ENCODE results near the gene NUP153.

Gene NUP153

DNA sequence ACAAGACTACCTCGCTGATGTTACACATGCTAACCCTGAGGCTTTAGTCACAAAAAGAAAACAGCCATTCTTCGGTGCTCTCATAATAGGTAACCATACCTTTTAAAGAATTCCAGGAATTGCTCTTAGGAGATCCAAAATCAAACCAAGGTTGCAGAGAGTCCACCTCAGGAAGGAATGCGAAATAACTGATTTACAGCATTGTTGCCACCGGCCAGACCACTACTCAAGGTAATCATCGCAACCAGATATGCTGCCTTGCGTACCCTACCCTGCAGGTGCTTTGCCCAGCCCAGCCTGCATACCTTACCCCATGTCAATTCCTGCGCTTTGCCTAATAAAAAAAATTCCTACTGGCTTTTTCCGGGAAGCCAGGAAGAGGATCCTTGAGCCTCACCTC lies 27.0 kb downstream of the NUP153 start:
- no peak for TF ChIP-seq CTCF (IDR thresholded peaks at IDR 0.05; ENCODE audit: borderline replicate concordance, insufficient read depth, low read depth, low read length)
- no peak overlapping the region for H3K4me3 ChIP-seq (ENCODE audit: low read depth, low read length)

DNA sequence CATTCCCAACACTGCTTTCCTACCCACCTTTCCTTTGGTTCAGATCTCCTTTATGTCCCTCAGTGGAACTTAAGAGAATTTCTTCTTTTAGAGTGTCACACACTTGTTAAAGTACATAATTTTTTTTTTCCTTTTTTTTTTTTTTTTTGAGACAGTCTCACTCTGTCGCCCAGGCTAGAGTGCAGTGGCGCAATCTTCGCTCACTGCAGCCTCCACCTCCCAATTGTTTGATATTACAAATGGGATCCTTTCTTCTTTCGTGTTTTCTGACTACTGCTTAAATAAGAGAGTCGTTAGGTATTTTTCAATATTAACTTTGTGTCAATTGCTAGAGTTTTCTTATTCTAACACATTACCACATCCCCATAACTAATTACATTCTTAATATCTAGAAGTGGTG lies 29.1 kb downstream of the NUP153 start:
- TF ChIP-seq CTCF (IDR thresholded peaks at IDR 0.05; ENCODE audit: borderline replicate concordance, insufficient read depth, low read depth, low read length), result no peak
- no peak overlapping the region for H3K4me3 ChIP-seq (ENCODE audit: low read depth, low read length)

DNA sequence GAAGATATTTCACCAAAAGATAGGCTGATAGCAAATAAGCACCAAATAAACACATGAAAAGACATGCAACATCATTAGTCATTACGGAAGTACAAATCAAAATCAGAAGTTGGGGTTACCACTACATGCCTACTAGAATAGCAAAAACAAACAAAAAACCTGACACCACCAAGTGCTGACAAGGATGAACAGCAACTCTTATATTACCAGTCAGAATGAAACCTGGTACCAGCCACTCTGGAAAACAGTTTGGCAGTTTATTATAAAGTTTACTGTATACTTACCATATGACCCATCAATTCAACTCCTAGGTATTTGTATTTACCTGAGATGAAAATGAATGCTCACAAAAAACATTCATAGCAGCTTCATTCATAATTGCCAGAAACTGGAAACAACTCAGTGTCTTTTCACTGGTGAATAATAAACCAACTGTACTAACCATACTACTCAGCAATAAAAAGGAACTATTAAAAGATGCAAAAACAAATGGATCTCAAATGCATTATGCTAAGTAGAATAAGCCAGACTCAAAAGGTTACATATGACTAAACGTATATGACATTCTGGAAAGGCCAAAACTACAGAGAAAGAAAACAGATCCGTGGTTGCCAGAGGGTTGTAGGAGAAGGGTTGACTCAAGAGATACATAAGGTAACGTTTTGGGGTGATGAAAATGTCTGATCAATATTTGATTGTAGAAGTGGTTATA lies 33.0 kb downstream of the NUP153 start:
- H3K4me3 ChIP-seq (ENCODE audit: low read depth, low read length), result no peak overlapping the region
- TF ChIP-seq CTCF (IDR thresholded peaks at IDR 0.05; ENCODE audit: borderline replicate concordance, insufficient read depth, low read depth, low read length), result no peak

DNA sequence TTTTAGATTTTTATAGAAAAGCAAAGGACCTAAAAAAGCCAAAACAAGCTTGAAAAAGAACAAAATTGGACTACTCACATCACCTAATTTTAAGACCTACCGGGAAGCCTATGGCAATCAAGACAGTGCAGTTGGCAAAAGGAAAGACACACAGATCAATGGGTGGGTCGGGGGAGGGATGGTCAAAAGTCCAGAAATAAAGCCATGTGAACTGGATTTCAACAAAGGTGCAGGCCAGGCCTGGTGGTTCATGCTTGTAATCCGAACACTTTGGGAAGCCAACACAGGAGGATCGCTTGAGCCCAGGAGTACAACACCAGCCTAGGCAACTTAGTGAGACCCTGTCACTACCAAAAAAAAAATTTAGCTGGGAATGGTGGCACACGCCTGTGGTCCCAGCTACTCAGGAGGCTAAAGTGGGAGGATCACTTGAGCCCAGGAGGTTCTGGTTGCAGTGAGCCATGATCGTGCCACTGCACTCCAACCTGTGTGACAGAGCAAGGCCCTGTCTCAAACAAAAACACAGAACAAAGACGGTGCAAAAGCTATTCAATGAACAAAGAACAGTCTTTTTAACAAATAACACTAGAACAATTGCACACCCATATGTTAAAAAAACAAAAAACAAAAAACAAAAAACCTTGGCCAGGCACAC lies 34.5 kb downstream of the NUP153 start:
- no peak for TF ChIP-seq CTCF (IDR thresholded peaks at IDR 0.05; ENCODE audit: borderline replicate concordance, insufficient read depth, low read depth, low read length)
- H3K4me3 ChIP-seq (ENCODE audit: low read depth, low read length), result no peak overlapping the region

DNA sequence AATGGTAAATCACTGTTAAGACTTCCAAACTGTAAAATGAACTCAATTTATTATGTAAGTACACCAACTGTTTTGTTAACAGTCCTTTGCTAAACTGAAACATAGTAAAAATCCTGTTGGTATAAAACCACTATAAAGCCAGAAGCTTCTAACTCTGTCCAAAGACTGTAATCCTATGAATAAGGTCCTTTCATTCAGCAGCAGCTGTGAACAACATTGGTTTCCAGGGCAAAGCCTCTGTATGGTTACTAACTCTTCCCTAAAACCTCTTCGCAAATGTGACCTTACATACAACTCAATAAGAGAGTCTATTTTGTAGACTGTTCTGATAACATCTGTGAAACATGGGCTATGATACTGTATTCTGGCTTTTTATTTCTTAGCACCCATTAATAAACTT lies 40.1 kb downstream of the NUP153 start:
- no peak for TF ChIP-seq CTCF (IDR thresholded peaks at IDR 0.05; ENCODE audit: borderline replicate concordance, insufficient read depth, low read depth, low read length)

GRCh38 chr6:17665132-17665531 lies 41.6 kb downstream of the NUP153 start:
- TF ChIP-seq CTCF (IDR thresholded peaks at IDR 0.05; ENCODE audit: borderline replicate concordance, insufficient read depth, low read depth, low read length), result no peak

More for the DNA sequence above, 40.1 kb downstream of the NUP153 start:
- H3K4me3 ChIP-seq (ENCODE audit: low read depth, low read length), result no peak overlapping the region

DNA sequence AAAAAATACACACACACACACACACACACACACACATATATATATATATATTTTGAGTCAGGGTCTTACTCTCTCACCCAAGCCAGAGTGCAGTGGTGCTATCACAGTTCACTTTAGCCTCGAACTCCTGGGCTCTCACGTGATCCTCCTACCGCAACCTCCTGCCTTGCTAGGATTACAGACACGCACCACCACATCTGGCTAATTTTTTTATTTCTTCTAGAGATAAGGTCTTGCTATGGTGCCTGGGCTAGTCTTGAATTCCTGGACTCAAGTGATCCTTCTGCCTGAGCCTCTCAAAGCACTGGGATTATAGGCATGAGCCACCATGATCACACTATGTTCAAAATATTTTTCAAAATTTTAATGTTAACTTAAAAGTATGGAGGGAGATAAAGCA lies 43.5 kb downstream of the NUP153 start:
- TF ChIP-seq CTCF (IDR thresholded peaks at IDR 0.05; ENCODE audit: borderline replicate concordance, insufficient read depth, low read depth, low read length), result no peak

More at GRCh38 chr6:17665132-17665531, 41.6 kb downstream of the NUP153 start:
- H3K4me3 ChIP-seq (ENCODE audit: low read depth, low read length), result no peak overlapping the region

More for the DNA sequence above, 43.5 kb downstream of the NUP153 start:
- no peak overlapping the region for H3K4me3 ChIP-seq (ENCODE audit: low read depth, low read length)
